ENCODE data around the gene EAF2.
"Not testable (repeated sequence)": the region's sequence is repeated elsewhere in the genome, so short reads cannot be mapped to it uniquely, and the experiment has no call there.

The EAF2 gene

DNA sequence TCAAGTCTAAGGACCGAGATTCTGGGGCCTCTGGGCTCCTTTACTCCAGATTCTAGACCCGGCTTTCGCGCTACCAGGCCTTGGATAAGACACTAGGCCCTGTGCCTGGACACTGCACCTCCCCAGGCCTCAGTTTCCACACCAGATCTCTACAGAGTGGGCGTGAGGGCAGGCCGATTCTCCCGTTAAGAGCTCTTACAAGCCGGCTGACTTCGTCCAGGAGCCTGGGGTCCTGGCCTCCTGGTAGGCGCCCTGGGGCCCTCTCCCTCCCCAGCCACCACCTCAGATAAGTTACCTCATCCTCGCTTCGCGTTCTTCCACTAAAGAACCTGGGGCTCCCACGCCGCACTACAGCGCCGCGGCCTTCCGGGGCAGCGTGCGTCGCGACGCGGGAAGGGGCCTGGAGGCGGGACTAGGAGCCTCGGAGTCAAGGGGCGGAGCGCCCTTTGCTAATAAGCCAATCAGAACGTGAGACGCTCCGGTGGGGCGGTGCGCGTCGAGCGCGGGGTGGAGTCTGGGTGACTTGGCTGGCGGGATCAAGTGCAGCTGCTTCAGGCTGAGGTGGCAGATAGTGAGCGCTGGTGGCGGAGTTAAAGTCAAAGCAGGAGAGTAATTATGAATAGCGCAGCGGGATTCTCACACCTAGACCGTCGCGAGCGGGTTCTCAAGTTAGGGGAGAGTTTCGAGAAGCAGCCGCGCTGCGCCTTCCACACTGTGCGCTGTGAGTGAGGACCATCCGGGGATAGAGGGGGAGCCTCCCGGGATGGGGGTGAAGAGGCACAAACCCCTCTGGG is at the start of gene EAF2, which contains the start of gene IQCB1:
TSS of gene EAF2 (plus strand) at position 539 of the 794 bp plus-strand sequence. CDS start at position 616, 77 bp downstream.
TSS of gene IQCB1 (minus strand) at position 390 of the 794 bp plus-strand sequence. CDS start 6,100 bp downstream, outside the sequence.
- DNase-seq = peak; percentile 93

DNA sequence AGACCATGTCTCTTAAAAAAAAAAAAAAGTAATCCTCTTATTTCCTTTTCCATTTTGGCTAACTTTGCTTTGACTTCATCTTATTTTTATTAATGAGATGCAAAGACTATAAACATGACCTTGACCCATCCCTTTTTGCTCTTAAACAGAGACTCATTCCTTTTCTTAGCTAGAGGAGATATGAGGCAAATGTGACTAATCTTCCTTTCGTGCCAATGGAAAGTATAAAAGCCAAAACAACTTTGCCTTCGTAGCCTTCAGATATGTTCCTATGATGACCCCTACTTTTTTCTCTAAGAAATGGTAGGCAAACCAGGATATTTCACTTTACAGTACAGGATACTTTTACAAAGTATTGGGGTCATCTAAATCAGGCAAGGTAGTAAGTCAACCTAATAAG is 48.5 kb upstream of the EAF2 start:
- no peak for DNase-seq

DNA sequence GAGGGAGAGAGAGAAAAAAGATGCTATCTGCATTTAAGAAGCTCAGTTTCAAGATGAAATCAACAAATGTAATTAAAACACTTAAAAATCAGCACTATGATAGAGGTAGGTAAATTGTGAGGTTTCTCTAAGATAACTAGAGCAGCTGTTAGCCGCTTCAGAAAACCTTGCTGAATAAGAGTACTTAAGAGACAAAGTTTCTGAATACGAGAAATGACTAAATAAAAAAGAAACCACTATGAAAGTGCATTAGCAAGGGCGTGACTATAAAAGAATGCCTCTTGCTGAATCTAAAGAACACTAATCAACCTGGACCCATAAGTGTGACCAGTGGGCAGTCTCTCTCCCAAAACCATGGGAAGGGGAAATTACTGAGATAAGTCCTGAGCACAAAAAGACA is 41.9 kb upstream of the EAF2 start:
- no peak for DNase-seq

DNA sequence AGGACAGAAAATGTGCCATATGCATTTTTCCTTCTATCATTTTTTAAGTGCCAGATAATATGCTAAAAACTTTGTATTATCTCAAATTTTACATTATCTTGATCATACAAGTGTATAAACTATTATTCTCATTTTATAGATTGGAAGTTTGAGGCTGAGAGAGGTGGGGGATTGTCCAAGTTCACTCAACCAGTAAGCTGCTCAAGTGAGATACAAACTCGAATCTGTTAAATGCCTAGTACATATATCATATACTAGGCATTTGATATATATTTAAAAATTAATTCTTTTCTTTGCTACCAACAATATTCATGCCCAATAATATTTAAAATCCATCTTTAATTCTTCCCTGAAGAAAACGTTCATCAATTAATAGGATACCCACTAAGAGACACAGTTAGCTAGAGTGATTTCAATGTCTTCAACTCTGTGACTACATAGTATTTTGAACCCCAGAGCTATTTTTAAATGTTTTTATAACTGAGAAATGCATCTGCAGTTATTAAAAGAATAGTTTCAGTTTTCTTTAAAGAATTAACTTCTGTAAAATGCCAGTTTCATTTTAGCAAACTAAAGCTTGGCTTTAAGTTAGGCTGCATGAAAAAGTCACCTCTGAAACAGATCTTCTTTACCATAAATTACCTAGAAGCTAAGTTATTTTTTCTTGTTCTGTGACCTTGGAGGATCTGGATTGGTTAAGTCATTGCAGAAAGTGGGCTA is 40.6 kb upstream of the EAF2 start:
- no peak for DNase-seq

DNA sequence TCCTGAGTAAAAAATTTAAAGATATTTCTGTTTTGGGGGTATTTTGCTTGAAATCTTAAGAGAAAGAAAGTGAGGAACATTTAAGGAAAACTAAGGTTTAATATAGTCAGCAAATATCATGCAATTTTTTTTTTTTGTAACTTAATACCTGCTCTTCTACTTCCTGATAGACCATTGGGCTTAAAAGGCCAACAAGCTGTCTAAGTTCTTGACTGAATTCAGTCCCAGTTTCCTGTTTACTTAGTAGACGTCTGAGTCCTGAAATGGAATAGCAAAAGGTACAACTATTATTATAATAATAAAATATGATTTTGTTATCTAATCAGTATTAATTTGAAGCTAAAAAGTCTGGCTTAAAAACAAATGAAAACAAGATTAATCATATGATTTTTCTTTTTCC is 38.0 kb upstream of the EAF2 start:
- no peak for DNase-seq

DNA sequence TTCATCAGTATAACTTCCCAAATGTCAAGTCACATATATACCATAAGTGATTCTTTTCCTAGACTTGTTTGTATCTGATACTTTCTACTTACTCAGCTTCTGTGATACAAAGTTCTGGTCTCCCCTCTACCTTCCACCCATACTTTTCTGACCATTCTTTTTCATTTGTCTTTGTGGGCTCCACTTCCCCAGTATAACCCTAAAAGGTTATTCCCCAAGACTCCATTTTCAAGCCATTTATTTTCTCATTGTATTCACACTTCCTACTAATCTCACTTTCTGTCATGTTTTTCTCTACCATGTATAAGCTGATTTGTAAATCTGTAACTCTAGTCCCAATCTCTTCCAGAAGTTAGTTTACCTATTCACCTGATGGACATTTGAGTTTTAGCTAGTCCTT is 34.1 kb upstream of the EAF2 start:
- DNase-seq = no peak

DNA sequence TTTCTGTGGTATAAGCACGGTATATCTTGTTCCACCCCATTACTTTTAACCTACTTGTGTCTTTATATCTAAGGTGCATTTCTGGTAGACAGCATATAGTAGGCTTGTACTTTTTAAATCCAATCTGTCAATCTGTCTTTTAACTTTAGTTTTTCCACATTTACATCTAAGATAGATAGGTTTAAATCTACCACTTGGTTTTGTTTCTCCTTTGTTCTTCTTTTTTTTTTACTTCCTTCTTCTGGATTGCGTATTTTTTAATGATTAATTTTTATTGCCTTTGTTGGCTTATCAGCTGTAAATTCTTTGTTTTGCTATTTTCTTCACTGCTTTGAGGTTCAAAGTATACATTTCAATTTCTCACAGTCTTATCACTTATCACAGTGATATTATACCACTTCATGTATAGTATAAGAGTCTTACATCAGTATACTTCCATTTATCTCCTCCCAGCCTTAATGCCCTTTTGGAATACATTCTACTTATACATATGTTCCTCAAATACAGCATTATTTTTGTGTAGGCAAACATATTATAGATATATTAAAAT is 31.2 kb upstream of the EAF2 start:
- DNase-seq = no peak

DNA sequence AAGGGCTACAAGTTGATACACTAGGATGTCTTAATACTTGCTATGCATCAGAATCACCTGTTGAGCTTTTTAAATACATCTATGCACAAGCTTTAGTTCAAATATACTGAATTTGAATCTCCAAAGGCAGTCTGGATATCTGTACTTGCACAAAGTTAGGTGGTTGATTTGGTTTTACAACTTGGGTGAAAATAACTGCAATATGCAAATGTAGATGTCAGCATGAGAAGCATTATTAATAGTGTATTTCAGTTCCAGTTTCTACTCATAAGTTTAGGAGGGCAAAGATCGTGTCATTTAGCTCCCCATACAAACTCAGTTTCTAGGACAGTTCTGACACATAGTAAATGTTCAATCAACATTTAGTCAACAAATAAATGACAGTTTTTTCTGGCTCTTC is 25.8 kb upstream of the EAF2 start:
- no peak for DNase-seq

DNA sequence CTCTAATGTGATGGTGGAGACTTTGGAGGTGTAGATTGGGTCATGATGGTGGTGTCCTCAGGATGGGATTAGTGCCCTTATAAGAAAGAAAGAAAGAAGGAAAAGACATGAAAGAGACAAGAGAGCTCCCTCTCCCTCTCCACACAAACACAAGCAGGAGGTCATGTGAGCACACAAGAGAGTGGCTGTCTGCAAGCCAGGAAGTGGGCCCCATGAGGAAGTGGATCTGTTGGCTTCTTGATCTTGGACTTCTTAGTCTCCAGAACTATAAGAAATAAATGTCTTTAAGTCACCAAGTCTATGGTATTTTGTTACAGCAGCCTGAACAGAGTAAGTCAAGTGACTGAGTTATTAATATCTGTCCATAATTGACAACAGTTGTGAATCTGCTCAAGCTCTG is 17.3 kb upstream of the EAF2 start:
- DNase-seq = no peak

DNA sequence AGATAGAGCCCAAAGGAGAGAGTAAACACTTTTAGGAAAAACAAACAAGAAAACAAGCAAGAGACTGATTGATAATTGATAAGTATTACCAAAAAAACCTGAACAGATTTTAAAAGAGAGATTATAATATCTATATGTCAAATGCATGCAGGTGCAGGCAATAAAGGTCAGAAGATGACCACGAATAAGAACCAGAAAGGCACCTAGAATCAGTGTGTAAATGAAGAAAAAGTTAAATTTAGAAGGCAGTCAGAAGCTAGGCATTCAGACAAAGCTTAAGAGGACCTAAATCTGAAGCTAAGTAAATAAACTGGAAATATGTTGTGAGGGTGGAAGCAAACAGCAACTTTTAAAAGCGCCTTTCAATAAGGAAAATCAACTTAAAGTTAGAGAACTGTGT is 16.4 kb upstream of the EAF2 start:
- no peak for DNase-seq

DNA sequence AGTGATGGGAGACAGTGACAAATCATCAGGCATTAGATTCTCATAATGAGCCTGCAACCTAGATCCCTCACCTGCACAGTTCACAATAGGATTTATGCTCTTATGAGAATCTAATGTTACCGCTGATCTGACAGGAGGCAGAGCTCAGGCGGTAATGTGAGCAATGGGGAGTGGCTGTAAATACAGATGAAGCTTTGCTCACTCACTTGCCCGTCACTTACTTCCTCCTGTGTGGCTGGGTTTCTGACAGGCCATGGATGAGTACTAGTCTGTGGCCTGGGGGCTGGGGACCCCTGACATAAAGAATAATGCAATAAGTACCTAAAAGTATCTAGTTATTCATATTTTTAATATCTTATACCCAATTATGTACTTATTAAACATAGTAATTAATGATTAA is 15.8 kb upstream of the EAF2 start:
- no peak for DNase-seq

DNA sequence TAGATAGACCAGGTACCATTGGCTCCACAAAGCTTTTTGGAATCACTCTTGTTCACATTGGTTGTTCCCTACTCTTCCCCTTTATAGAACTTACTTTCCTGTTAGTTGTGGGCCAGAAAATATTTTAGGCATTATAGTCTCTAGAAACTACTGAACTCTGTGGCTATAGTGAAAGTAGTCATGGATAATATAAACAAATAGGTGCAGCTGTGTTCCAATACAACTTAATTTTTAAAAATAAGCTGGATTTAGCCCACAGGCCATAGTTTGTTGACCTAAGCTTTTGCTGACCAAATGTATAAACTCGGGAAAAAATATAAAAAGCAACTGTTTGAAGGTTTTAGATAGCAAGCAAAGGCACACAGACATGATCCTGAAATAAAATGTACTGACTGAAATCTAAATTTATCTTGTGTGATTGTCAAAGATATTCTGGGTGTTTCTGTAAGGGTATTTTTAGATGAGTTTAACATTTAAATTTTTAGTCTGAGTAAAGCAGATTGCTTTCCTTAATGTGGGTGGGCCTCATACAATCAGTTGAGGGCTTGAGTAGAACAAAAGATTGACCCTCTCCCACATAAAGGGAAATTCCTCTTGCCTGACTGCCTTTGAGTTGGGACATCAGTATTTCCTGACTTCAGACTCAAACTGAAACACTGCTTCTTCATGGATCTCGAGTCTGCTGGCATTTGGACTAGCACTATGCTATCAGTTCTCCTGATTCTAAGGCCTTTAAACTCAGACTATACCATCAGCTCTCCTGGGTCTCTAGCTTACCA is 13.4 kb upstream of the EAF2 start:
- DNase-seq = no peak

DNA sequence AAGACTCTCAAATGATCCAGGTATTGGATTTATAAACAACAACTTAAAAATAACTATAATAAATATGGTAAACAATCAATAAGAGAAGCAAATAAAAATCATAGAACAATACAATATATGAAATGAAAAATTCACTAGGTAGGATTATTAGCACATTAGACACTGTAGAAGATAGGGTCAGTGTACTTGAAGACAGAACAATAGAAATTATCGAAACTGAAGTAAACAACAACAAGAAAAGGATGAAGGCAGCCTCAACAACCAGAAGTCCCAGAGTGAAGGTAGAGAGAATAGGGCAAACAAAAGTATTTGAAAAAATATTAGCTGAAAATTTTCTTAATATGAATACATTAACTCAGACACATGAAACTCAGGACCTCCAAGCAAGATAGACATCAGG is 12.0 kb upstream of the EAF2 start:
- no peak for DNase-seq

DNA sequence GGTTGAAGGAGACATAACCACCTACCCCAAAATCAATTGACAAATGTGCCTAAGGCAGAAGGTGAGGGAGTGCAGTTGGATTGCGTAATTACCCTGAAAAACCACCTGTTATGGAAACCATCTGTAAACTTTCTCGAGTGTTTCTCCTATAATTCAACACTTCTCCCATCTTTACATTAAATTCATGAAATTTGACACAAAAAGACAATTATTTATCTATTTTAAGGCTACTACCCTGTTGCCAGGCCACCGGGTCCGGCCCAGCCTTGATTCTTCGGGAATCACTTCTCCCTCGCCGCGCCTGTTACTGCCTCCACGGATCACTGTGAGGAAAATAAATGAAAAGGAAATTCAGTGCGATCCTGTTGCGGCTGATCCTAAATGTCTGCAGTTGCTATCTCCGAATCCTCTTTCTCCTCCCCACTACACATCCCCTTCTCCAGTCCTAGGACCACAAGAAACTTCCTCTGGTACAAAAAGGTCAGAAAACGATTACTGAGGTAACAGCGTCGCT is 795 bp upstream of the EAF2 start:
- no peak for DNase-seq

DNA sequence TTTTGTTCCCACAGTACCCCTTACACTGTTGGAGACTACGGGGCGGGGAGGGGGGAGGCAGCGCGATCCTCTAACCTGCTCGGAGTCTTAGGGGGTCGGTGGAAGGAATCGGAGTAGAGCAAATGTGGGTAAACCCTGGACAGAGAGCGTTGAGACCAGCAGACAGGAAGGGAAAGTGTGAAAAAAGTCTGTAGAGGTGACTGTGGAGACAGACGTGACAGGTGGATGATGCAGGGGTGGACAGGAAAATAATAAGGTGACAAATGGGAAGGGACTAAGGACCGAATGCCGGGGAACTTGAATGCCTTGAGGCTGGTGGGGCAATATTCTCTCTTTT is 424 bp downstream of the EAF2 start:
- peak; percentile 10 for DNase-seq

DNA sequence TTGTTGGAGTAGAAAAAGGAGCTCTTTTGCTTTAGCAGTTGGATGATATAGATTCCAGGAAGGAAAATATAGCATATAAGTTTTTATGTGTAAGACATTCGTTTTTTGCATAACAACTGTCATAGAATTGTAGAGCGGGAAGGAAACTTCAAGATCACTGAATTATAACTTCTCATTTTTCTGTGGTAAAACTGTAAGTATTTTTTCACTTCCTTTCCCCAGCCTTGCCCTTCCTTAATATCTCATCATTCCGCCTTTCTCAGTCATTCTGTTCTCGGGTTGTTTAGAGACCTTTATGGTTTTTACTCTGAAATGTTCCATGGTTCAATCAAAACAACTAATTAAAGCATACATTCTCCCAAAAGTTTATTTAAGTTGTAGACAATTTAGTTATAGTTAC is 1.1 kb downstream of the EAF2 start:
- DNase-seq = no peak

DNA sequence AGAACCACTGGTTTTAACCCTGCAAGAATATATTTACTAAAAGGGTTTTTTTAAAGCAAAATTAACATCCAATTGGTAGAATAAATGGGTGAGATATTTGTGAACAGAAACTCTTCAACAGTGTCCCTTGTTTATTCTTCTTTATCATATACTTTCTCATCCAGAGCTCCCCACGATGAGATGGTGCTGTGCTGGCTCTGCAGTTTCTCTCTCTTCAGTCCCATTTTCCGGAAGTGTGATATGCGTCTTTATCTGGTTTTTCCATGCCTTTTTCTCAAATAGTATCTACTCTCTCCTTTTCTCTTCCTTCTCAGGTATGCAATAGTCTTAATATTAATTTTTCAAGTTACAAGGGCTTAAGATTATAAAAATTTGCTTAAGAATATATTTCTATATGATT is 1.5 kb downstream of the EAF2 start:
- no peak for DNase-seq

DNA sequence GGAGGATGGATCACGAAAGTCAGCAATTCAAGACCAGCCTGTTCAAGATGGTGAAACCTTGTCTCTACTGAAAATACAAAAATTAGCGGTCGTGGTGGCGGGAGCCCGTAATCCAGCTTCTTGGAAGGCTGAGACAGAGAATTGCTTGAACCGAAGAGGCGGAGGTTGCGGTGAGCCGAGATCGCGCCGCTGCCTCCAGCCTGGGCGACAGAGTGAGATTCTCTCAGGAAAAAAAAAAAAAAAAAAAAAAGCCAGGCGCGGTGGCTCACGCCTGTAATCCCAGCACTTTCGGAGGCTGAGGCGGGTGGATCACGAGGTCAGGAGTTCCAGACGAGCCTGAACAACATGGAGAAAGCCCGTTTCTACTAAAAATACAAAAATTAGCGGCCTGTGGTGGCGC is 5.0 kb downstream of the EAF2 start:
- DNase-seq = no peak

DNA sequence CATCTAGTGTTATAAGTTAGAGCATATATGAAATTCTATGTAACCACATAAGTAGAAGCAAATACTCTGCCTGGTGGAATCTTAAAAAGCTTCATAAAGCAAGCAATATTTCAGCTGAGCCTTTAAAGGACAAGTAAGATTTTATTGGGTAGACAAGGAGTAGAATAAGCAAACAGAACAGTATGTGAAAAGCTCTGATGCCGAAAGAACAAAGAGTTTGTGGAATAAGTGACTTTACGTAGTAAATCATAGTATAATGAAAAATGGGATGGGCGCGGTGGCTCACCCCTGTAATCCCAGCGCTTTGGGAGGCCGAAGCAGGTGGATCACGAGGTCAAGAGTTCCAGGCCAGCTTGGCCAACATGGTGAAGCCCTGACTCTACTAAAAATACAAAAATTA is 9.9 kb downstream of the EAF2 start:
- DNase-seq = no peak

DNA sequence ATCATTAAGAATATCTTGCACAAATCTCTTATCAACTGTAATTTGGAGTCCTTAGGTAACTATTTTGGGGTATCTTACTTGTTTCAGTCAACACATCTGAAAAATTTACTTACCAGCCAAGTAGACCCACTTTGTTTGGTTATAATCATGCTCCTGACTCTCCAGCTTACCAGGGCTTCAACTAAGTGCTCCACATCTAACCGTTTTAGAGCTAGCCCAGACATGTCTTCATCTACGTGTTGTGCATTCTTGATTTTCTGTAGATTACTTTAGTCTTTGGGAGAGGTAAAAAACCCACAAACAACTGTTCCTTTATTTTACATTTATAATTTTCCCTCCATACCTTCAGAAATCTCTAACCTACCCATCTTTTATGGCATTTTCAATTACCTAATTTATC is 17.2 kb downstream of the EAF2 start:
- DNase-seq = no peak

DNA sequence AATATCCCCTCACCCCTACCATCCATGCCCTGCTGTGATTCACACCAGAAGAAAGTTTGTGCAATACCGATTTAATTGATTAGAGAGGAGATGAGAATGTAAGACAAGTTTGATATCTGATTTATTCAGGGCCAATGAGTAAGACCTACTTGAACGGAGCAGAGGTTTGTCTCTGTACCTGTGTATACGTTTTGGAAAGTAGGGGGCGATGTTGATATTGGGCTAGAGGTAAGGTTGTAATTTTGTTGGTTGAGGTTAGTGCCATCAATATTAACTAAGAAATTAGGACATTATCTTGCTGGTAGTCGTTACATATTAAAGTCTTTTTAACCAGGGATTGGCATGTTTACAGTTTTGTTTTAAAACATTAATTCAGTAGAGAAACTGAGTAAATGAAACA is 20.5 kb downstream of the EAF2 start:
- DNase-seq = no peak

DNA sequence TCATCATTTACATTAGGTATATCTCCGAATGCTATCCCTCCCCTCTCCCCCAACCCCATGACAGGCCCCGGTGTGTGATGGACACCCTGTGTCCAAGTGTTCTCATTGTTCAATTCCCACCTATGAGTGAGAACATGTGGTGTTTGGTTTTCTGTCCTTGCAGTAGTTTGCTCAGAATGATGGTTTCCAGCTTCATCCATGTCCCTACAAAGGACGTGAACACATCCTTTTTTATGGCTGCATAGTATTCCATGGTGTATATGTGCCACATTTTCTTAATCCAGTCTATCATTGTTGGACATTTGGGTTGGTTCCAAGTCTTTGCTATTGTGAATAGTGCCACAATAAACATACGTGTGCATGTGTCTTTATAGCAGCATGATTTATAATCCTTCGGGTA is 22.8 kb downstream of the EAF2 start:
- not testable (repeated sequence) for DNase-seq

DNA sequence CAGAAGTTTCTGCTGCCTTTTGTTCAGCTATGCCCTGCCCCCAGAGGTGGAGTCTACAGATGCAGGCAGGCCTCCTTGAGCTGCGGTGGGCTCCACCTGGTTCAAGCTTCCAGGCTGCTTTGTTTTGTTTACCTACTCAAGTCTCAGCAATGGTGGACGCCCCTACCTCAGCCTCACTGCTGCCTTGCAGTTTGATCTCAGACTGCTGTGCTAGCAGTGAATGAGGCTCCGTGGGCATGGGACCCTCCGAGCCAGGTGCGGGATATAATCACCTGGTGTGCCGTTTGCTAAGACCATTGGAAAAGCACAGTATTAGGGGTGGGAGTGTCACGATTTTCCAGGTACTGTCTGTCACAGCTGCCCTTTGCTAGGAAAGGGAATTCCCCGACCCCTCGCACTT is 28.2 kb downstream of the EAF2 start:
- not testable (repeated sequence) for DNase-seq

Measured in HCEC 1CT (cell line).